ENCODE data around the gene RIMBP2. TPM values are rescaled to one million over a fixed set of nuclear protein-coding genes. Genes with fewer than 3 reads are reported as not detected.

RIMBP2 gene
- total RNA-seq, 4 donors from 2014 or later, result 0.83 to 1.8 (median 1.4) TPM

DNA sequence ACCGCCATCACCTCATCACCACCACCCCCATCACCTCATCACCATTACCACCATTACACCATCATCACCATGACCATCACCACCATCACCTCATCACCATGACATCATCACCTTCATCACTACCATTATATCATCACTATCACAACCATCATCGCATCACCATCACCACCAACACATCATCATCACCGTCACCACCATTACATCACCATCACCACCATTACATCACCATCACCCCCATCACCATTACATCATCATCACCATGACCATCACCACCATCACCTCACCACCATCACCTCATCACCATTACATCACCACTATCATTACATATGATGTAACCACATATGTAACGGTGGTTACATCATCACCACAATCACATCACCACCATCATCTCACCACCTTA is 132.3 kb downstream of the RIMBP2 start:
- no peak for TF ChIP-seq EP300 (IDR thresholded peaks at IDR 0.05)
- TF ChIP-seq, protein P1, sequence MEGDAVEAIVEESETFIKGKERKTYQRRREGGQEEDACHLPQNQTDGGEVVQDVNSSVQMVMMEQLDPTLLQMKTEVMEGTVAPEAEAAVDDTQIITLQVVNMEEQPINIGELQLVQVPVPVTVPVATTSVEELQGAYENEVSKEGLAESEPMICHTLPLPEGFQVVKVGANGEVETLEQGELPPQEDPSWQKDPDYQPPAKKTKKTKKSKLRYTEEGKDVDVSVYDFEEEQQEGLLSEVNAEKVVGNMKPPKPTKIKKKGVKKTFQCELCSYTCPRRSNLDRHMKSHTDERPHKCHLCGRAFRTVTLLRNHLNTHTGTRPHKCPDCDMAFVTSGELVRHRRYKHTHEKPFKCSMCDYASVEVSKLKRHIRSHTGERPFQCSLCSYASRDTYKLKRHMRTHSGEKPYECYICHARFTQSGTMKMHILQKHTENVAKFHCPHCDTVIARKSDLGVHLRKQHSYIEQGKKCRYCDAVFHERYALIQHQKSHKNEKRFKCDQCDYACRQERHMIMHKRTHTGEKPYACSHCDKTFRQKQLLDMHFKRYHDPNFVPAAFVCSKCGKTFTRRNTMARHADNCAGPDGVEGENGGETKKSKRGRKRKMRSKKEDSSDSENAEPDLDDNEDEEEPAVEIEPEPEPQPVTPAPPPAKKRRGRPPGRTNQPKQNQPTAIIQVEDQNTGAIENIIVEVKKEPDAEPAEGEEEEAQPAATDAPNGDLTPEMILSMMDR (IDR thresholded peaks at IDR 0.05), result no peak
- TF ChIP-seq POLR2AphosphoS5 (IDR thresholded peaks at IDR 0.05), result no peak
- TF ChIP-seq POLR2A (IDR thresholded peaks at IDR 0.05; ENCODE audit: low read depth), result no peak
- 74% methylated on average over 4 of the region's 4 CpGs for WGBS
- Histone ChIP-seq H3K9me3 (peaks cover 0 to 4% (median 0%) of the 10 kb centered on the region in 4 donors), H3K4me1 (no peaks in the 10 kb centered on the region), H3K36me3 (no peaks in the 10 kb centered on the region), H3K27me3 (no peaks in the 10 kb centered on the region), H3K4me3 (no peak overlapping the region), H3K27ac (replicated peaks in 1 of 4) (no peak overlapping the region)
- intact Hi-C loops (cut with DNase I), result no loop called here
- no peak for DNase-seq (ENCODE audit: extremely low spot score)

DNA sequence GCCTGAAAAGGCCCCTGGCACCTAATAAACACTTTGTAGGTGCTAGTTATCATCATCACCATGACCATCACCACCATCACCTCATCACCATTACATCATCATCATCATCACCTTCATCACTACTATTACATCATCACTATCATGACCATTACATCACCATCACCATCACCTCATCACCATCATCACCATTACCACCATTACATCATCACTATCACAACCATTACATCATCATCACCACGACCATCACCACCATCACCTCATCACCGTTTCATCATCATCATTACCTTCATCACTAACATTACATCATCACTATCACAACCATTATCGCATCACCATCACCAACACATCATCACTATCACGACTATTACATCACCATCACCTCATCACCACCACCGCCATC is 132.8 kb downstream of the RIMBP2 start:
- H3K27ac ChIP-seq (replicated peaks in 1 of 4), result no peak overlapping the region
- 87% methylated on average over 5 of the region's 5 CpGs for WGBS
- DNase-seq (ENCODE audit: extremely low spot score), result no peak
- no peaks in the 10 kb centered on the region for H3K27me3 ChIP-seq
- intact Hi-C loops (cut with DNase I), result no loop called here
- no peaks in the 10 kb centered on the region for H3K36me3 ChIP-seq
- peaks cover 0 to 4% (median 0%) of the 10 kb centered on the region in 4 donors for H3K9me3 ChIP-seq
- TF ChIP-seq POLR2AphosphoS5 (IDR thresholded peaks at IDR 0.05), result no peak
- TF ChIP-seq POLR2A (IDR thresholded peaks at IDR 0.05; ENCODE audit: low read depth), result no peak
- no peak overlapping the region for H3K4me3 ChIP-seq
- H3K4me1 ChIP-seq, result no peaks in the 10 kb centered on the region

DNA sequence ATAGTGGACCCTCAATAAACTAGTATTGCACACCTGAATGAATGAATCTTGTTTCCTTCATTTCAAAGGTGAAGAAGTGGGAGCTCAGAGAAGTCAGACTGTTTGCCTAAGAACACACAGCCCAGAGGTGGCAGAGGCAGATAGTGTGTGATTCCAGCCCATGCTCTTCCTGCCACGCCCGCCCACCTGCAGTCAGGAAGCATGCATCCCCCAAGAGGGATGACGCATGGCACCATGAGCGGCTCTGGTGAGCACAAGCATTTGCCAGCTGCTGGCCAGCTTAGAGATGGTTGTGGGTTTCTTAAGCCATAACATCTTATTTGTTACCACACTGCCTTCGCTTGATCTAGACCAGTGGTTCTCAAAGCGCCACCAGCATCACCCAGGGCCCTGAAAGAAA is 133.8 kb downstream of the RIMBP2 start:
- H3K27ac ChIP-seq (replicated peaks in 1 of 4), result no peak overlapping the region
- no peaks in the 10 kb centered on the region for H3K36me3 ChIP-seq
- peaks cover 0 to 4% (median 0%) of the 10 kb centered on the region in 4 donors for H3K9me3 ChIP-seq
- H3K27me3 ChIP-seq, result no peaks in the 10 kb centered on the region
- H3K4me3 ChIP-seq, result no peak overlapping the region
- no peak for DNase-seq (ENCODE audit: extremely low spot score)
- TF ChIP-seq EP300 (IDR thresholded peaks at IDR 0.05) (no peak), POLR2A (IDR thresholded peaks at IDR 0.05; ENCODE audit: low read depth) (no peak), POLR2AphosphoS5 (IDR thresholded peaks at IDR 0.05) (no peak)
- TF ChIP-seq, protein P1 (IDR thresholded peaks at IDR 0.05), result no peak
- intact Hi-C loops (cut with DNase I), result no loop called here
- H3K4me1 ChIP-seq, result no peaks in the 10 kb centered on the region
- WGBS, result 96% methylated on average over 6 of the region's 6 CpGs

DNA sequence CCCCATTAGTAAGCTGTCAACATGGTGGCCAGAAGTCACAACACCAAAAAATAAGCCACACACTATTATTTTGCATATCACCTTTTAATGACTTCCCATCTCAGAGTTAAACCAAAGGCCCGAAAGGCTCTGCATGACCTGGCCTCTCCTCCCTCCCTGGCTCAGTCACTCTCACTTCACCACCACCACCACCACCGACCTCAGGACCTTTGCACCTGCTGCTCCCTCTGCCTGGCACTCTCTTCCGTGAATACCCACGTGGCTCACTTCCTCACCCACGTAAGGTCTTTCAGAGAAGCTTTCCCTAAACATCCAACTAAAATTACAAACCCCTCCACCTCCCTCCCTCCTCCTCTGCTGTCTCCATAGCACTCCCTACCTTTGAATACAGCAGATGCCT is 134.3 kb downstream of the RIMBP2 start:
- intact Hi-C loops (cut with DNase I), result no loop called here

DNA sequence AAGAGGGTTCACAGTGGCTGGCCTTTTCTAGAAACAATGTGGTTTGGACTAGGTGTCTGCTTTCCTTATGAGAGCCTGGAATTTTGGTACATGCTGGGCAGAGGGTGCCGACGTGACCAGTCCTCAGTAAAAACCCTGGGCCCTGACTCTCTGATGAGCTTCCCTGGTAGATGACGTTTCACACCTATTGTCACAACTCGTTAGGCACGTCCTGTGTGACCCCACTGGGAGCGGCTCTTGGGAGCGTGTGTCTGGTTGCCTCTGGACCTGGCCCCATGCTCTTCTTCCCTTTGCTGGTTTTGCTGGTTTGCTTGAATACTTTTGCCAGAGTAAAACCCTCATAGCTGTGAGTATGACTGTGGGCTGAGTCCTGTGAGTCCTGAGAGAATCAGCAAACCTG is 136.9 kb downstream of the RIMBP2 start:
- Histone ChIP-seq H3K36me3 (no peaks in the 10 kb centered on the region), H3K4me3 (no peak overlapping the region), H3K27ac (replicated peaks in 1 of 4) (no peak overlapping the region), H3K27me3 (no peaks in the 10 kb centered on the region), H3K9me3 (peaks cover 0 to 12% (median 3%) of the 10 kb centered on the region in 4 donors), H3K4me1 (no peaks in the 10 kb centered on the region)
- 40% methylated on average over 7 of the region's 7 CpGs for WGBS
- intact Hi-C loops (cut with DNase I), result no loop called here
- DNase-seq (ENCODE audit: extremely low spot score), result no peak
- no peak for TF ChIP-seq EP300 (IDR thresholded peaks at IDR 0.05)

More for the DNA sequence above, 134.3 kb downstream of the RIMBP2 start:
- 70% methylated on average over 5 of the region's 5 CpGs for WGBS
- Histone ChIP-seq H3K4me1 (no peaks in the 10 kb centered on the region), H3K27me3 (no peaks in the 10 kb centered on the region), H3K9me3 (peaks cover 0 to 5% (median 0%) of the 10 kb centered on the region in 4 donors), H3K27ac (replicated peaks in 1 of 4) (no peak overlapping the region), H3K4me3 (no peak overlapping the region), H3K36me3 (no peaks in the 10 kb centered on the region)
- DNase-seq (ENCODE audit: extremely low spot score), result no peak
- TF ChIP-seq POLR2A (IDR thresholded peaks at IDR 0.05; ENCODE audit: low read depth), result no peak
- TF ChIP-seq EP300 (IDR thresholded peaks at IDR 0.05), result no peak
- TF ChIP-seq, protein P1 (IDR thresholded peaks at IDR 0.05), result no peak
- no peak for TF ChIP-seq POLR2AphosphoS5 (IDR thresholded peaks at IDR 0.05)

DNA sequence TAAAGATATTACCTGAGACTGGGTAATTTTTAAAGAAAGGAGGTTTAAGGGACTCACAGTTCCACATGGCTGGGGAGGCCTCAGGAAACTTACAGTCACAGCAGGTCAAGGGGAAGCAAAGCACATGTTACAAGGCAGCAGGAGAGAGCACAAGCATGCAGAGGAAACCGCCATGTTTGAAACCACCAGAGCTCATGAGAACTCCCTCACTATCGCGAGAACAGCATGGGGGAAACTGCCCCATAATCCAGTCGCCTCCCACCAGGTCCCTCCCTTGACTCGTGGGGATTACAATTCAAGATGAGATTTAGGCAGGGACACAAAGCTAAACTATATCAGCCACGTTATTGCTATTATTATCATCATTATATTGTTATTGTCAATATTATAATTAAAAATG is 138.7 kb downstream of the RIMBP2 start:
- H3K9me3 ChIP-seq, result peaks cover 0 to 12% (median 3%) of the 10 kb centered on the region in 4 donors
- H3K4me3 ChIP-seq, result no peak overlapping the region
- no peak for DNase-seq (ENCODE audit: extremely low spot score)
- intact Hi-C loops (cut with DNase I), result no loop called here
- TF ChIP-seq EP300 (IDR thresholded peaks at IDR 0.05) (no peak), POLR2A (IDR thresholded peaks at IDR 0.05; ENCODE audit: low read depth) (no peak), POLR2AphosphoS5 (IDR thresholded peaks at IDR 0.05) (no peak)
- TF ChIP-seq, protein P1 (IDR thresholded peaks at IDR 0.05), result no peak
- no peak overlapping the region for H3K27ac ChIP-seq (replicated peaks in 1 of 4)
- H3K36me3 ChIP-seq, result no peaks in the 10 kb centered on the region
- H3K4me1 ChIP-seq, result no peaks in the 10 kb centered on the region
- no peaks in the 10 kb centered on the region for H3K27me3 ChIP-seq
- 81% methylated on average over 6 of the region's 6 CpGs for WGBS
